Measurements from ENCODE around the gene ANKMY2.

The ANKMY2 gene

GRCh38 chr7:16558761-16559302 lies 86.7 kb downstream of the ANKMY2 start:
- Histone ChIP-seq H3K27me3 (ENCODE audit: insufficient read depth, poor library complexity, severe bottlenecking) (no peaks in the 10 kb centered on the region), H3K27ac (replicated peaks) (no peak overlapping the region), H3K4me3 (replicated peaks; ENCODE audit: insufficient read depth, low read length) (no peak overlapping the region)
- DNase-seq (ENCODE audit: low read depth in 1 of 2, low spot score in 1 of 2) = no peak
- no peak for TF ChIP-seq REST (IDR thresholded peaks at IDR 0.05; ENCODE audit: insufficient replicate concordance, low read depth)
- TF ChIP-seq GABPA (IDR thresholded peaks at IDR 0.05; ENCODE audit: low read depth) = no peak
- TF ChIP-seq CTCF (IDR thresholded peaks at IDR 0.05; ENCODE audit: insufficient read depth, low read length) = no peak
- TF ChIP-seq SPI1 (IDR thresholded peaks at IDR 0.05; ENCODE audit: borderline replicate concordance, low read depth) = no peak
- no peak for TF ChIP-seq POLR2AphosphoS5 (IDR thresholded peaks at IDR 0.05; ENCODE audit: low read depth)

- TF ChIP-seq CTCF (IDR thresholded peaks at IDR 0.05; ENCODE audit: insufficient read depth, low read length) = no peak
- no peak for TF ChIP-seq POLR2AphosphoS5 (IDR thresholded peaks at IDR 0.05; ENCODE audit: low read depth)
- TF ChIP-seq GABPA (IDR thresholded peaks at IDR 0.05; ENCODE audit: low read depth) = no peak
- no peak for TF ChIP-seq SPI1 (IDR thresholded peaks at IDR 0.05; ENCODE audit: borderline replicate concordance, low read depth)
- TF ChIP-seq REST (IDR thresholded peaks at IDR 0.05; ENCODE audit: insufficient replicate concordance, low read depth) = no peak
- no peak for DNase-seq (ENCODE audit: low read depth in 1 of 2, low spot score in 1 of 2)
Observed at GRCh38 chr7:16556359-16556758, 89.2 kb downstream of the ANKMY2 start.

GRCh38 chr7:16554518-16555236 lies 90.9 kb downstream of the ANKMY2 start:
- DNase-seq (ENCODE audit: low read depth in 1 of 2, low spot score in 1 of 2) = no peak
- H3K27me3 ChIP-seq (ENCODE audit: insufficient read depth, poor library complexity, severe bottlenecking) = no peaks in the 10 kb centered on the region
- H3K27ac ChIP-seq (replicated peaks) = no peak overlapping the region
- H3K4me3 ChIP-seq (replicated peaks; ENCODE audit: insufficient read depth, low read length) = no peak overlapping the region
- TF ChIP-seq POLR2AphosphoS5 (IDR thresholded peaks at IDR 0.05; ENCODE audit: low read depth) = no peak
- no peak for TF ChIP-seq SPI1 (IDR thresholded peaks at IDR 0.05; ENCODE audit: borderline replicate concordance, low read depth)

More at GRCh38 chr7:16556359-16556758, 89.2 kb downstream of the ANKMY2 start:
- Histone ChIP-seq H3K27me3 (ENCODE audit: insufficient read depth, poor library complexity, severe bottlenecking) (no peaks in the 10 kb centered on the region), H3K4me3 (replicated peaks; ENCODE audit: insufficient read depth, low read length) (no peak overlapping the region), H3K27ac (replicated peaks) (no peak overlapping the region)

GRCh38 chr7:16550671-16551070 lies 94.9 kb downstream of the ANKMY2 start:
- TF ChIP-seq GABPA (IDR thresholded peaks at IDR 0.05; ENCODE audit: low read depth) (no peak), SPI1 (IDR thresholded peaks at IDR 0.05; ENCODE audit: borderline replicate concordance, low read depth) (no peak), POLR2AphosphoS5 (IDR thresholded peaks at IDR 0.05; ENCODE audit: low read depth) (no peak), REST (IDR thresholded peaks at IDR 0.05; ENCODE audit: insufficient replicate concordance, low read depth) (no peak), CTCF (IDR thresholded peaks at IDR 0.05; ENCODE audit: insufficient read depth, low read length) (no peak)
- no peaks in the 10 kb centered on the region for H3K27me3 ChIP-seq (ENCODE audit: insufficient read depth, poor library complexity, severe bottlenecking)
- no peak overlapping the region for H3K27ac ChIP-seq (replicated peaks)
- no peak overlapping the region for H3K4me3 ChIP-seq (replicated peaks; ENCODE audit: insufficient read depth, low read length)
- DNase-seq (ENCODE audit: low read depth in 1 of 2, low spot score in 1 of 2) = no peak

Measured in HL-60 (cell line).